Measurements from ENCODE around the gene YARS1.
A peak's percentile ranks its signal among the peaks of the same experiment; 100 is the strongest.

The YARS1 gene

DNA sequence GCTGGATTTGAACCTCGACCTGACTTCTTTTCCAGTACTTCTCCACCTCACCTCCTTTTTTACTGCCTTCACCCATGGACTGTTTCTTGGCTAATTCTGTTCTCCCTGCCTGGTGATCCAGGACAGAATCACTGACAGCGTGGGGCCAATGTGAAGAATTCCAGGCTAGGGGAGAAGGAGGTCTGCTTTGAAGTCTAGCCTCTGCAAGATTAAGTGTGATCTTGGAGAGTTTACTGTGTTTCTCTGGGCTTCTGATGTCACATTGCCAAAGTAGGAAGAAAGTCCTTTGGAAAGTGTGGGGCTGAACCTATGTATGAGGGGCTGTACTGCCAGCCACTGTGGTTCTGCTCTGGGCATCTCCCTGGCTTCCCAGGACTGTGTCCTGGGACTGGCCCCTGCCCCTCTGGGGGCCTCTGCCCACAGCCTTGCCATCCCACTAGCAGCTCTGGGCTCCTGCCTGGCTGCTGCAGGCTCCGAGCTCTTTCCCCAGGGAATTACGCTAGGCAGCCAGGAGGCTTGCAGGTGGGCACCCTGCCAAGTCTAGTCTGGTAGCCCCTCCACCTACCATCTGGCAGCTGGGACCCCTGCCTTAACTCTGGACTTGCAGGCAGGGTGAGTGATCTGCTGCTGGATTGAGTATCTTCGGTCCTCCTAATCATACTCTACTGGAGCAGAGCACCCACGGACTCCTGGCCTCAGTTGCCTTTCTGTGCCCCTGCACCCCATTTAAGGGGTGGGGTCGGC lies 52.2 kb downstream of the YARS1 start:
- no peak for ATAC-seq
- peak; percentile 78 for TF ChIP-seq ZFP3 (CRISPR knock-in tag; IDR thresholded peaks at IDR 0.05)
- no peak for TF ChIP-seq RARB (CRISPR knock-in tag; IDR thresholded peaks at IDR 0.05)

DNA sequence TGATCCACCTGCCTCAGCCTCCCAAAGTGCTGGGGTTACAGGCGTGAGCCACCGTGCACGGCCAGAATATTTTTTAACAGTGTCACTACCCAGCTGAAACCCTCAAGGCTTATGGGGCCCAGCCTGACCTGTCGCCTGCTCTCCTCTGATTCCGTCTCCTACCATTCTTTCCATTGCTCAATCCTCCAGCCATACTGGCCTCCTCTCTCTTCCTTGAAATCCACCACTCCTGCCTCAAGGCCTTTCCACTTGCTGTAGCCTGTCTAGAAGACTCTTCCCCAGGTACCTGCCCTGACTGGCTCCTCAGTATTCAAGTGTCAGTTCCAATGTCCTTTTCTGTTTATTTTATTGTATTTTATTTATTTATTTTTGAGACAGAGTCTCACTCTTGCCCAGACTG lies 53.9 kb downstream of the YARS1 start:
- ATAC-seq: no peak
- TF ChIP-seq ZFP3 (CRISPR knock-in tag; IDR thresholded peaks at IDR 0.05) (no peak), ARNTL (CRISPR knock-in tag; IDR thresholded peaks at IDR 0.05; ENCODE audit: borderline replicate concordance, low read depth) (no peak), ZNF565 (CRISPR knock-in tag; conservative IDR thresholded peaks at IDR 0.05; ENCODE audit: low read depth) (no peak), OSR1 (CRISPR knock-in tag; IDR thresholded peaks at IDR 0.05) (no peak), SNAI2 (CRISPR knock-in tag; IDR thresholded peaks at IDR 0.05) (no peak), GLIS3 (CRISPR knock-in tag; IDR thresholded peaks at IDR 0.05) (no peak), BACH2 (CRISPR knock-in tag; IDR thresholded peaks at IDR 0.05; ENCODE audit: borderline replicate concordance) (no peak), RARB (CRISPR knock-in tag; IDR thresholded peaks at IDR 0.05) (no peak), TOX (CRISPR knock-in tag; IDR thresholded peaks at IDR 0.05; ENCODE audit: borderline replicate concordance) (no peak)
- TF ChIP-seq, protein P1, sequence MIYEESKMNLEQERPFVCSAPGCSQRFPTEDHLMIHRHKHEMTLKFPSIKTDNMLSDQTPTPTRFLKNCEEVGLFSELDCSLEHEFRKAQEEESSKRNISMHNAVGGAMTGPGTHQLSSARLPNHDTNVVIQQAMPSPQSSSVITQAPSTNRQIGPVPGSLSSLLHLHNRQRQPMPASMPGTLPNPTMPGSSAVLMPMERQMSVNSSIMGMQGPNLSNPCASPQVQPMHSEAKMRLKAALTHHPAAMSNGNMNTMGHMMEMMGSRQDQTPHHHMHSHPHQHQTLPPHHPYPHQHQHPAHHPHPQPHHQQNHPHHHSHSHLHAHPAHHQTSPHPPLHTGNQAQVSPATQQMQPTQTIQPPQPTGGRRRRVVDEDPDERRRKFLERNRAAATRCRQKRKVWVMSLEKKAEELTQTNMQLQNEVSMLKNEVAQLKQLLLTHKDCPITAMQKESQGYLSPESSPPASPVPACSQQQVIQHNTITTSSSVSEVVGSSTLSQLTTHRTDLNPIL (CRISPR knock-in tag; IDR thresholded peaks at IDR 0.05; ENCODE audit: low read depth): no peak

DNA sequence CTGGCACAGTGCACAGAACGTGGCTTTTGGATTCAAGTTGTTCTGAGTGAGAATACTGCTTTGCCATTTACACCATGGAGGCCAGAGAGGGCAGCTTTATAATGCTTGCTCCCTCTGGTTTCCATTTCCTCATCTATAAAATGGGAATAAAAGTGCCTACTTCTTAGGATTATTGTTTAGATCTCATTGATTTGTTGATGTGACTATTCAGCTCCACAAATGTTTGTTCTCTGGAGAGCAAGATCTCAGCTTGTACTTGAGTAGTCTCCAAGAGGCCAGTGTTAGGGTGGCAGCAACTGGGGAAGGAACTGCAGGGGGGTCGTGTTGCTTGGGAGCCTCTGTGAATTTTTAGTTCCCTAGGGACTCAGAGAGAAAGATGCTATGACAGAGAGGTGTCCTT lies 55.2 kb downstream of the YARS1 start:
- no peak for TF ChIP-seq SNAI2 (CRISPR knock-in tag; IDR thresholded peaks at IDR 0.05)
- TF ChIP-seq, protein P2, sequence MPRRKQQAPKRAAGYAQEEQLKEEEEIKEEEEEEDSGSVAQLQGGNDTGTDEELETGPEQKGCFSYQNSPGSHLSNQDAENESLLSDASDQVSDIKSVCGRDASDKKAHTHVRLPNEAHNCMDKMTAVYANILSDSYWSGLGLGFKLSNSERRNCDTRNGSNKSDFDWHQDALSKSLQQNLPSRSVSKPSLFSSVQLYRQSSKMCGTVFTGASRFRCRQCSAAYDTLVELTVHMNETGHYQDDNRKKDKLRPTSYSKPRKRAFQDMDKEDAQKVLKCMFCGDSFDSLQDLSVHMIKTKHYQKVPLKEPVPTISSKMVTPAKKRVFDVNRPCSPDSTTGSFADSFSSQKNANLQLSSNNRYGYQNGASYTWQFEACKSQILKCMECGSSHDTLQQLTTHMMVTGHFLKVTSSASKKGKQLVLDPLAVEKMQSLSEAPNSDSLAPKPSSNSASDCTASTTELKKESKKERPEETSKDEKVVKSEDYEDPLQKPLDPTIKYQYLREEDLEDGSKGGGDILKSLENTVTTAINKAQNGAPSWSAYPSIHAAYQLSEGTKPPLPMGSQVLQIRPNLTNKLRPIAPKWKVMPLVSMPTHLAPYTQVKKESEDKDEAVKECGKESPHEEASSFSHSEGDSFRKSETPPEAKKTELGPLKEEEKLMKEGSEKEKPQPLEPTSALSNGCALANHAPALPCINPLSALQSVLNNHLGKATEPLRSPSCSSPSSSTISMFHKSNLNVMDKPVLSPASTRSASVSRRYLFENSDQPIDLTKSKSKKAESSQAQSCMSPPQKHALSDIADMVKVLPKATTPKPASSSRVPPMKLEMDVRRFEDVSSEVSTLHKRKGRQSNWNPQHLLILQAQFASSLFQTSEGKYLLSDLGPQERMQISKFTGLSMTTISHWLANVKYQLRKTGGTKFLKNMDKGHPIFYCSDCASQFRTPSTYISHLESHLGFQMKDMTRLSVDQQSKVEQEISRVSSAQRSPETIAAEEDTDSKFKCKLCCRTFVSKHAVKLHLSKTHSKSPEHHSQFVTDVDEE (CRISPR knock-in tag; IDR thresholded peaks at IDR 0.05): no peak
- TF ChIP-seq ZFP30 (CRISPR knock-in tag; IDR thresholded peaks at IDR 0.05): no peak
- no peak for TF ChIP-seq BACH2 (CRISPR knock-in tag; IDR thresholded peaks at IDR 0.05; ENCODE audit: borderline replicate concordance)
- TF ChIP-seq ISL1 (CRISPR knock-in tag; IDR thresholded peaks at IDR 0.05): no peak
- TF ChIP-seq, protein P3, sequence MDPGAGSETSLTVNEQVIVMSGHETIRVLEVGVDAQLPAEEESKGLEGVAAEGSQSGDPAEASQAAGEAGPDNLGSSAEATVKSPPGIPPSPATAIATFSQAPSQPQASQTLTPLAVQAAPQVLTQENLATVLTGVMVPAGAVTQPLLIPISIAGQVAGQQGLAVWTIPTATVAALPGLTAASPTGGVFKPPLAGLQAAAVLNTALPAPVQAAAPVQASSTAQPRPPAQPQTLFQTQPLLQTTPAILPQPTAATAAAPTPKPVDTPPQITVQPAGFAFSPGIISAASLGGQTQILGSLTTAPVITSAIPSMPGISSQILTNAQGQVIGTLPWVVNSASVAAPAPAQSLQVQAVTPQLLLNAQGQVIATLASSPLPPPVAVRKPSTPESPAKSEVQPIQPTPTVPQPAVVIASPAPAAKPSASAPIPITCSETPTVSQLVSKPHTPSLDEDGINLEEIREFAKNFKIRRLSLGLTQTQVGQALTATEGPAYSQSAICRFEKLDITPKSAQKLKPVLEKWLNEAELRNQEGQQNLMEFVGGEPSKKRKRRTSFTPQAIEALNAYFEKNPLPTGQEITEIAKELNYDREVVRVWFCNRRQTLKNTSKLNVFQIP (CRISPR knock-in tag; IDR thresholded peaks at IDR 0.05; ENCODE audit: borderline replicate concordance, low read depth): no peak
- TF ChIP-seq PPARA (CRISPR knock-in tag; IDR thresholded peaks at IDR 0.05; ENCODE audit: borderline replicate concordance): no peak
- TF ChIP-seq ESRRG (CRISPR knock-in tag; IDR thresholded peaks at IDR 0.05): no peak
- TF ChIP-seq CSDC2 (CRISPR knock-in tag; IDR thresholded peaks at IDR 0.05): no peak
- TF ChIP-seq ZNF8 (CRISPR knock-in tag; IDR thresholded peaks at IDR 0.05): no peak
- no peak for TF ChIP-seq ARNTL (CRISPR knock-in tag; IDR thresholded peaks at IDR 0.05; ENCODE audit: borderline replicate concordance, low read depth)
- TF ChIP-seq ZNF70 (CRISPR knock-in tag; IDR thresholded peaks at IDR 0.05): no peak
- peak; percentile 5; the same call in 1 of the 3 replicates for ATAC-seq

DNA sequence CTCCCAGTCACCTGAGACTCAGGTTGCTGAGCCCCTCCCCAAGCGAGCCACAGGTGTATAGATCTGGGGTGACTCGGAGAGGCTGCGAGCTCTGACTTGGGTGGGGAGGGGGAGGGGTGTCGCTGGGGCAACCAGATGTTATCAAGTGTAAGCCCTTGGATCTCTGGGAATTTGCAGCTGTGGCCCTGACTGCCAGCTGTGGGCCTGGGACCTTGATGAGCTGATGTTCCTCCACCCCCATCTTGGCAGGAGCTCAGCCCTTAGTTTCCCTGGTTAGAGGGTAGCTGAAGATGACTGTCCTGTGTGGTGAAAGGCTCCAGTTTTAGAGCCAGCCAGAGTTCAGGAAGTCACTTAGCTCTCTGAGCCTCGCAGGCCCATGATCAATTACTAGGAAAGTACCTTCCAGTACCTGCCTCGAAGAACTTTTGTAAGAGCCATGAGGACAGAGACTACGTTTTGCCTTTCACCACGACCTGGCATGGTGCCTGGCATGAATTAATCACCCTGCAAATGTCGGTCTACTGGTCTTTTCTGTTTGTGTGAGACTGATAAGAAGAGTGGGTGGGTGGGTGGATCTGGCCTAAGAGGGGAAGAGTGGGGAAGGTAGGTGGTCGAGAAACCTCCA lies 55.8 kb downstream of the YARS1 start:
- peak; percentile 46 for ATAC-seq

More for the DNA sequence above, 55.8 kb downstream of the YARS1 start:
- no peak for TF ChIP-seq PPARA (CRISPR knock-in tag; IDR thresholded peaks at IDR 0.05; ENCODE audit: borderline replicate concordance)
- TF ChIP-seq RARB (CRISPR knock-in tag; IDR thresholded peaks at IDR 0.05): no peak
- TF ChIP-seq BACH2 (CRISPR knock-in tag; IDR thresholded peaks at IDR 0.05; ENCODE audit: borderline replicate concordance): no peak
- no peak for TF ChIP-seq GLIS3 (CRISPR knock-in tag; IDR thresholded peaks at IDR 0.05)
- no peak for TF ChIP-seq OSR1 (CRISPR knock-in tag; IDR thresholded peaks at IDR 0.05)
- TF ChIP-seq, protein P1 (CRISPR knock-in tag; IDR thresholded peaks at IDR 0.05; ENCODE audit: low read depth): no peak
- TF ChIP-seq ZC3H10 (CRISPR knock-in tag; IDR thresholded peaks at IDR 0.05): no peak
- TF ChIP-seq ARNTL (CRISPR knock-in tag; IDR thresholded peaks at IDR 0.05; ENCODE audit: borderline replicate concordance, low read depth): no peak
- TF ChIP-seq CSDC2 (CRISPR knock-in tag; IDR thresholded peaks at IDR 0.05): no peak
- TF ChIP-seq SNAI2 (CRISPR knock-in tag; IDR thresholded peaks at IDR 0.05): no peak
- no peak for TF ChIP-seq TOX (CRISPR knock-in tag; IDR thresholded peaks at IDR 0.05; ENCODE audit: borderline replicate concordance)

All from SK-N-SH treated with all-trans-retinoic acid at 6 μM for 48 hours (cell line).